NCI-H2227 (cell line): ENCODE data around the gene ZNRF1.
"Not testable (repeated sequence)": the region's sequence is repeated elsewhere in the genome, so short reads cannot be mapped to it uniquely, and the experiment has no call there.

ENCODE experiments used
- DNase-seq: peaks from one replicate; lab custom pipeline; 2025; ENCODE audit not compliant: unreplicated experiment; lab: John Stamatoyannopoulos, UW

Gene ZNRF1

GRCh38 chr16:74998481-74999218 lies at the start of gene ZNRF1:
Gene ZNRF1, plus strand, starts transcription at chr16:74999024. Its CDS starts 648 bp downstream, at chr16:74999672.
- peak; percentile 79 for DNase-seq

DNA sequence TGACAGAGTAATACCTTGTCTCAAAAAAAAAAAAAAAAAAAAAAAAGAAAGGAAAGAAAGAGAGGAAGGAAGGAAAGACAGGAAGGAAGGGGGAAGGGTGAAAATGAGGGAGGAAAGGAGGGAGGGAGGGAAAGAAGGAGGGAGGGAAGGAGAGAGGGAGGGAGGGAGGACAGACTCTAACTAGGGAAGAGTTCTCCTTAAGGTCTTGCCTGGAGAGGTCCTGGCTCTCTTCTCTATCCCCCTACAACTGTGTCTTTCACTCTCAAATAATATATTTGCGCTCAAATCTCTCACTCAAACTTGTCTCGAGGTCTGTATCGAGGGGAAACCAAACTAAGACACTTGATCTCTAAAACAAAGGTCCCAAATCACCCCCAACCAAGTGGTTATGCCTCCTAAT lies 49.5 kb upstream of the ZNRF1 start:
- DNase-seq, result no peak

DNA sequence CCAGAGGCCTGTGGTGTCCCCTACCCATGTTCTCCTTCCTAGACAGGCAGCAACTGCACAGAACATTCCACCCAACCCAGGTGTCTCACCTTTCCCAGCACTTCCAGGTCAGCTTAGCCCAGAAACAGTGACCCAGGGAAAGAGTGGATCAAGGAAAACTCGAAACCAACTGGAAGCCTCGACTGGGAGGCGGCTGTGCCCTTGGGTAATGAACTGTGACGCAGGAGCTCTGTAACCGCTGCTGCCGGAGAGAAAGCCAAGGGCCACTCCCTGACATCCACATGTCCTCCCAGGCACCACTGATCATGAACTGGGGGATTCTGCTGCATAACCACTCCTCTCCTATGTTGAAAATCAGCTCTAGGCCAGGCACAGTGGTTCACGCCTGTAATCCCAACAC lies 48.3 kb upstream of the ZNRF1 start:
- DNase-seq, result no peak

GRCh38 chr16:74951206-74951605 lies 47.6 kb upstream of the ZNRF1 start:
- no peak for DNase-seq

GRCh38 chr16:74951681-74952080 lies 47.1 kb upstream of the ZNRF1 start:
- DNase-seq, result no peak

DNA sequence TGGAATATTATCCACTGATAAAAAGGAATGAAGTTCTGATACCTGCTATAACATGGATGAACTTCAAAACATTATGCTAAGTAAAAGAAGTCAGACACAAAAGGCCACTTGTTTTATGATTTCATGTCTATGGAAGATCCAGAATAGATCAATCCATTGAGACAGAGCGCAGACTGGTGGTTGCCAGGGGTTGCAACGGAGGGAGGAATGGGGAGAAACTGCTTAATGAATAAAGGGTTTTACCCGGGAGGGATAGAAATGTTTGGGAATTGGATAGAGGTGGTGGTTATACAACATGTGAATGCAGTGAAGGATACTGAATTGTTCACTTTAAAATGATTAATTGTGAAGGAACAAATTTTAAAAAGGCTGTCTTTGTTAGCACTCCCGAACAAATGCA lies 44.1 kb upstream of the ZNRF1 start:
- DNase-seq, result no peak

DNA sequence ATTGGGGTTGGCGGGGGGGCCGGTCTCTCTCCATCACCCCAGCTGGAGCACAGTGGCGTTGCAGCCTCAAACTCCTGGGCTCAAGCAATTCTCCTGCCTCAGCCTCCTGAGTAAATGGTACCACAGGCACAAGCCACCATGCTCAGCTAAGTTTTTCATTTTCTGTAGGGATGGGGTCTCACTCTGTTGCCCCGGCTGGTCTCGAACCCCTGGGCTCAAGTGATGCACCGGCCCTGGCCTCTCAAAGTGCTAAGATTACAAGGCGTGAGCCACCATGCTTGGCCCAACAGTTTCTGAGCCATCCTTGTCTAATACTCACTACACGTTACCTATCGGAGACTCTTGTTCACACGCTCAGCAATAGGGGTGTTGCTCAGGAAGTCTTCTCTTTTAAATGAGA lies 25.5 kb upstream of the ZNRF1 start:
- no peak for DNase-seq

DNA sequence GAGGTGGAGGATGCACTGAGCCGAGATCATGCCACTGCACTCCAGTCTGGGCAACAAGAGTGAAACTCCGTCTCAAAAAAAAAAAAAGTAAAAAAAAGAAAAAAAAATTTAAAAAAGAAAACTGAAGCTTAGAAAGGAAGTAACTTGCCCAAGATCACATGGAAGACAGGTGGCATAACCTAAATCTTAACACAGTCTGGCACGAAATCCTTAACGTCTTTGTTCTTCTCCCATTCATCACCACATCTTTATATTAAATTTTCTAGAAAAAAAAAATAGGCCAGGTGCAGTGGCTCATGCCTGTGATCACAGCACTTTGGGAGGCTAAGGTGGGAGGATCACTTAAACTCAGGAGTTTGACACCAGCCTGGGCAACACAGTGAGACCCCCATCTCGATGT lies 23.2 kb upstream of the ZNRF1 start:
- no peak for DNase-seq

DNA sequence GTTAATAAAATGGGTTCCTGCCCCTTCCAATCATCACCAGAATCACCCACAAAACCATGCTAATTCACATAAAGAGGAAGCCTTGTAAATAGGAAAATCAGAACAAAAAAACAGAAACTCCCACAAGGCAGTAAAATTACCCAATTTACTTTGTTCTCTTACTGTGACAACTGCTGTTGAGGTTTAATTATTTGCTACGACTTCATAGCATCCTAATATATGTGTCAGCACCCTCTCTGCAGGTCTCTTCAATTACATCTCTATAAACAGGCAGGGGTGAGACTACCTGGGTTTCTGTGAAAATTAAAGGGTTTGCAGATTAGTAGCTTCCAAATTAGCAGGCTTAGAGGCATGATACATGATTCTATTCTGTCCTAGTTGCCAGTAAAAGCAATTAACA lies 16.6 kb upstream of the ZNRF1 start:
- DNase-seq, result peak; percentile 9

- no peak for DNase-seq
These were observed 14.7 kb upstream of the ZNRF1 start for GRCh38 chr16:74984194-74984528.

GRCh38 chr16:74984529-74985296 lies 14.1 kb upstream of the ZNRF1 start, which contains the start of gene WDR59:
Gene WDR59, minus strand, starts transcription at chr16:74985123. Its CDS starts 106 bp downstream, at chr16:74985017.
- peak; percentile 98 for DNase-seq

DNA sequence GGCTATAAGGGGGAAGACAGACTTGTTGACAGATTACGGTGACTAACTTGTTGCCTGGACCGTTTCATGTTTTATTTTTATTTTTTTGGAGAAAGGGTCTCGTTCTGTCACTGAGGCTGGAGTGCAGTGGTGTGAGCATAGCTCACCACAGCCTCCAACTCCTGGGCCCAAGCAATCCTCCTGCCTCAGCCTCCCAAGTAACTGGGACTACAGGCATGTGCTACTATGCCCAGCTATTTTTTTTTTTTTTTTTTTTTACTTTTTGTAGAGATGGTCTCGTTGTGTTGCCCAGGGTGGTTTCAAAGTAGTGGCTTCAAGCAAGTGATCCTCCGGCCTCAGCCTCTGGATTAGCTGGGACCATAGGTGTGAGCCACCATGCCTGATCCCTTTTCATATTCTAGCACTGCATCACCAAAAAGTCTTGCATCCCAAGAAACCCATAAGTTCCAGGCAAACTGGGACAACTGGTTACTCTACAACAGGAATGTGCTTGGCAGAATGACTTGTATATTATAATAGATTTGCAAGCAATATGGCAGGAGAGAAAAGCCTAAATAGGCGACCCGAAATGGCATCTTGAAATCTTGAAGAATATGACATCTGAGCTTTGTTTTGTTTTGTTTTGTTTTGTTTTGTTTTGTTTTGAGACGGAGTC lies 11.7 kb upstream of the ZNRF1 start:
- no peak for DNase-seq

- not testable (repeated sequence) for DNase-seq
These were observed 9.0 kb upstream of the ZNRF1 start for GRCh38 chr16:74989864-74990263.

DNA sequence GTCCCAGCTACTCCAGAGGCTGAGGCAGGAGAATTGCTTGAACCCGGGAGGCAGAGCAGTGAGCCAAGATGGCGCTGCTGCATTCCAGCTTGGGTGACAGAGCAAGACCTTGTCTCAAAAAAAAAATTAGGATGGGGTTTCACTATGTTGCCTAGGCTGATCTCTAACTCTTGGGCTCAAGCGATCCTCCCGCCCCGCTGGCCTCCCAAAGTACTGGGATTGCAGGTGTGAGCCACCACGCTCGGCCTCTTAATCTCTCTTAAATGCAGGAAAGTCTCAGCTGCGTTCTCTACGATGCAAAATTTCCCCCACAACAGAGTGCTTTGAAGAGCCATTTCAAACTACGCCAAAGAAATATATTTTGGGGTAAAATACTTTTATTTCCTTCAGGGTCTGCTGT lies 8.0 kb upstream of the ZNRF1 start:
- DNase-seq, result no peak

- DNase-seq, result no peak
These were observed 7.6 kb upstream of the ZNRF1 start for GRCh38 chr16:74991268-74991592.

GRCh38 chr16:74991593-74992403 lies 7.0 kb upstream of the ZNRF1 start:
- no peak for DNase-seq

GRCh38 chr16:74995986-74996385 lies 2.8 kb upstream of the ZNRF1 start:
- no peak for DNase-seq

DNA sequence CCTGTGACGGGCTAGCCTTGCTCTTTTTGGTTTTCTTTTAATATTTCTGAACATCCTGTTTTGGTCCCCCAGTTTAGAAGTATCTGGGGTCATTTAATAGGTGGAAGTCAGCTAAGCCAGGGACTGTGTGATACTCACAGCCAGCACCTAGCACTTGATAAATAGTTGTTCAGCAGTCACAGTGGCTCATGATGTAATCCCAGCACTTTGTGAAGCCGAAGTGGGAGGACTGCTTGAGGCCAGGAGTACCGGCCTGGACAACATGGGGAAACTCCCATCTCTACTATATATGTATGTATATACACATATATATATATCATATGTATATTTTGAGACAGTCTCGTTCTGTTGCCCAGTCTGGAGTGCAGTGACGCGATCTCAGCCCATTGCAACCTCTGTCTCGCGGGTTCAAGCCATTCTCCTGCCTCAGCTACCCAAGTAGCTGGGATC lies 1.8 kb upstream of the ZNRF1 start:
- DNase-seq, result no peak

DNA sequence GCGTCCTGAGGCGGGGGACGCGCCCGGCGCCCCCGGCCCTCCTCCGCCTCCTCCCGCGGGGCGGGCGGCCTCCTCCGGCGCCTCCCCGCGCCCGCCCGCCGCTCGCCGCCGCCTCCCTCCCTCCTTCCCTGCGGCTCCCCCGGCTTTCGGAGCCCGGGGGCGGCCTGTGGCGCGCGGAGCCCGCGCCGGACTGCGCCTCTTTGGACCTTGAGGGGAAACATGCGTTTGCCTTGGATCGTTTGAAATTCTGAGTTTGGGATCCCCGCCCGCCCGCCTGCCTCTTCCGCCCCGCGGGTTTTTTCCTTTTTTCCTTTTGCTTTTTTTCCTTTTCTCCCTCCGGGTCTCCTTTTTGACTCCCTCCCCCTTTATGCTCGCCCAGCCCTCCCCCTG lies 390 bp downstream of the ZNRF1 start:
- peak; percentile 66 for DNase-seq

DNA sequence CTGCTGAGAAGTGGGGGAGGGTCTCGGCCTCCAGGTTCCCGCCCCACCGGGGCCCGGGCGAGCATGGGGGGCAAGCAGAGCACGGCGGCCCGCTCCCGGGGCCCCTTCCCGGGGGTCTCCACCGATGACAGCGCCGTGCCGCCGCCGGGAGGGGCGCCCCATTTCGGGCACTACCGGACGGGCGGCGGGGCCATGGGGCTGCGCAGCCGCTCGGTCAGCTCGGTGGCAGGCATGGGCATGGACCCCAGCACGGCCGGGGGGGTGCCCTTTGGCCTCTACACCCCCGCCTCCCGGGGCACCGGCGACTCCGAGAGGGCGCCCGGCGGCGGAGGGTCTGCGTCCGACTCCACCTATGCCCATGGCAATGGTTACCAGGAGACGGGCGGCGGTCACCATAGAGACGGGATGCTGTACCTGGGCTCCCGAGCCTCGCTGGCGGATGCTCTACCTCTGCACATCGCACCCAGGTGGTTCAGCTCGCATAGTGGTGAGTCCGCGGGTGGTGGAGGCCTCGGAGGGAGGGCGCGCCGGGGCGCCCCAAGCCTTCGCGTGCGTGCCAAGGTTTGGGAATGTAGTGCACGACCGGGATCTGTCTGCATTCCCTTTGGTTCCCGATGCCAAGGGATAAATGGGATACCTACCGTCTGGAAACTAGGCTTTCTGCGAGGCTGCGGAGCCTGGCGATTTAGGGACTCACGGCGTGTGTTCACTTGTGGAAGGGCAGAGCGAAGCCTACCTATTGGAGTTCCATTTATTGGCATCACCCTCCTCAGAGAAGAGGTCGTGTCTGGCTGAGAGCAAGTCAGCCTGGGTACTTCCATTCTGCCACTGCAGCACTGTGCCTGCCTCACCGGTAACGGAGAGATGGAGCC lies 1.0 kb downstream of the ZNRF1 start:
- peak; percentile 23 for DNase-seq
